Islet precursor cell (in vitro differentiated cells): ENCODE data around the gene PPP1R2.
A peak's percentile ranks its signal among the peaks of the same experiment; 100 is the strongest.
"Not testable (repeated sequence)": the region's sequence is repeated elsewhere in the genome, so short reads cannot be mapped to it uniquely, and the experiment has no call there.

Experiments
- DNase-seq: peaks from one replicate; pipeline ENCODE4 v3.0.0-alpha.2; 2018

PPP1R2 gene

GRCh38 chr3:195535293-195535692 lies 7.8 kb downstream of the PPP1R2 start:
- DNase-seq: no peak

GRCh38 chr3:195532834-195533233 lies 10.3 kb downstream of the PPP1R2 start:
- DNase-seq: no peak

GRCh38 chr3:195532345-195532744 lies 10.8 kb downstream of the PPP1R2 start:
- no peak for DNase-seq

GRCh38 chr3:195531683-195532082 lies 11.4 kb downstream of the PPP1R2 start:
- DNase-seq: no peak

- no peak for DNase-seq
These were observed 16.6 kb downstream of the PPP1R2 start for GRCh38 chr3:195526492-195526891.

- no peak for DNase-seq
These were observed 18.8 kb downstream of the PPP1R2 start for GRCh38 chr3:195524171-195524896.

GRCh38 chr3:195522254-195523023 lies 20.7 kb downstream of the PPP1R2 start:
- DNase-seq: no peak

GRCh38 chr3:195517030-195517429 lies 26.1 kb downstream of the PPP1R2 start:
- no peak for DNase-seq

- not testable (repeated sequence) for DNase-seq
These were observed 28.4 kb downstream of the PPP1R2 start for GRCh38 chr3:195514610-195515235.

- DNase-seq: peak; percentile 73
These were observed 30.3 kb downstream of the PPP1R2 start for GRCh38 chr3:195512798-195513345.

GRCh38 chr3:195511136-195511535 lies 32.0 kb downstream of the PPP1R2 start:
- no peak for DNase-seq

GRCh38 chr3:195508185-195508584 lies 34.9 kb downstream of the PPP1R2 start:
- no peak for DNase-seq

GRCh38 chr3:195475614-195476013 lies 67.5 kb downstream of the PPP1R2 start:
- DNase-seq: no peak

- DNase-seq: not testable (repeated sequence)
These were observed 68.0 kb downstream of the PPP1R2 start for GRCh38 chr3:195475116-195475515.

- DNase-seq: no peak
These were observed 74.3 kb downstream of the PPP1R2 start for GRCh38 chr3:195468841-195469240.

- no peak for DNase-seq
These were observed 74.7 kb downstream of the PPP1R2 start for GRCh38 chr3:195468391-195468776.

- no peak for DNase-seq
These were observed 75.3 kb downstream of the PPP1R2 start for GRCh38 chr3:195467641-195468390.

- DNase-seq: no peak
These were observed 76.9 kb downstream of the PPP1R2 start for GRCh38 chr3:195466251-195466650.
